Measurements from ENCODE around the gene PROCR.
"Not testable (repeated sequence)": the region's sequence is repeated elsewhere in the genome, so short reads cannot be mapped to it uniquely, and the experiment has no call there.

Gene PROCR

GRCh38 chr20:35174458-35175216 is 2.8 kb downstream of the PROCR start:
- H3K4me3 Mint-ChIP-seq = no peak overlapping the region

GRCh38 chr20:35176132-35176531 is 4.3 kb downstream of the PROCR start:
- Mint-ChIP-seq H3K4me1 (ENCODE audit: low read depth) (peaks cover 12% of the 10 kb centered on the region), H3K27me3 (ENCODE audit: low read depth) (no peaks in the 10 kb centered on the region), H3K36me3 (ENCODE audit: low read depth) (no peaks in the 10 kb centered on the region), H3K4me3 (no peak overlapping the region), H3K9me3 (no peaks in the 10 kb centered on the region), H3K27ac (no peak overlapping the region)

More at GRCh38 chr20:35174458-35175216, 2.8 kb downstream of the PROCR start:
- Mint-ChIP-seq H3K9me3 (no peaks in the 10 kb centered on the region), H3K36me3 (ENCODE audit: low read depth) (no peaks in the 10 kb centered on the region), H3K27ac (no peak overlapping the region), H3K27me3 (ENCODE audit: low read depth) (no peaks in the 10 kb centered on the region), H3K4me1 (ENCODE audit: low read depth) (peaks cover 12% of the 10 kb centered on the region)

- no peaks in the 10 kb centered on the region for H3K9me3 Mint-ChIP-seq
- H3K36me3 Mint-ChIP-seq (ENCODE audit: low read depth) = peaks cover 2% of the 10 kb centered on the region
These were observed 7.7 kb downstream of the PROCR start for GRCh38 chr20:35179292-35180212.

DNA sequence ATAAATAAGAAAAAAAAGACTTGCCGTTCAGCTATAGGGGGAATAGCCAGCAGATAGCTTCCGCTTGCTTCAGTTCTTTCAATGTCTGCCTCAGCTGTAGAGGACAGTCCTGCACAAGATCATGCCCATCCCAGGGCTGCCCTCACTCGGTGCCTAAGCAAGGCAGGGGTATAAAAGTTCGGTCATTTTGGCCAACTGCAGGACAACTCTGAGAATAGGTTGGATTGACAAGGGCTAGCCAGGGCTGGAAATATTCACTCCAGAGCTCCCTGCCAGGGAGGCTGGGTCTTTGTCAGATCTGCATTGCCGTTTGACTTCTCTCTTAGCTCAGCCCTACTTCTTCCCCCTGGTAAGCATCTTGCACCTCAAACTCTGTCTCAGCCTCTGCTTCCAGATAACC is 8.4 kb downstream of the PROCR start:
- Mint-ChIP-seq H3K27me3 (ENCODE audit: low read depth) (no peaks in the 10 kb centered on the region), H3K36me3 (ENCODE audit: low read depth) (peaks cover 2% of the 10 kb centered on the region), H3K27ac (no peak overlapping the region), H3K9me3 (no peaks in the 10 kb centered on the region), H3K4me3 (no peak overlapping the region), H3K4me1 (ENCODE audit: low read depth) (no peaks in the 10 kb centered on the region)

More at GRCh38 chr20:35179292-35180212, 7.7 kb downstream of the PROCR start:
- no peaks in the 10 kb centered on the region for H3K4me1 Mint-ChIP-seq (ENCODE audit: low read depth)
- H3K27me3 Mint-ChIP-seq (ENCODE audit: low read depth) = no peaks in the 10 kb centered on the region
- no peak overlapping the region for H3K27ac Mint-ChIP-seq
- no peak overlapping the region for H3K4me3 Mint-ChIP-seq

GRCh38 chr20:35181731-35182130 is 9.9 kb downstream of the PROCR start:
- H3K27me3 Mint-ChIP-seq (ENCODE audit: low read depth) = no peaks in the 10 kb centered on the region
- no peak overlapping the region for H3K4me3 Mint-ChIP-seq
- no peaks in the 10 kb centered on the region for H3K4me1 Mint-ChIP-seq (ENCODE audit: low read depth)
- peaks cover 2% of the 10 kb centered on the region for H3K36me3 Mint-ChIP-seq (ENCODE audit: low read depth)
- no peak overlapping the region for H3K27ac Mint-ChIP-seq
- no peaks in the 10 kb centered on the region for H3K9me3 Mint-ChIP-seq

DNA sequence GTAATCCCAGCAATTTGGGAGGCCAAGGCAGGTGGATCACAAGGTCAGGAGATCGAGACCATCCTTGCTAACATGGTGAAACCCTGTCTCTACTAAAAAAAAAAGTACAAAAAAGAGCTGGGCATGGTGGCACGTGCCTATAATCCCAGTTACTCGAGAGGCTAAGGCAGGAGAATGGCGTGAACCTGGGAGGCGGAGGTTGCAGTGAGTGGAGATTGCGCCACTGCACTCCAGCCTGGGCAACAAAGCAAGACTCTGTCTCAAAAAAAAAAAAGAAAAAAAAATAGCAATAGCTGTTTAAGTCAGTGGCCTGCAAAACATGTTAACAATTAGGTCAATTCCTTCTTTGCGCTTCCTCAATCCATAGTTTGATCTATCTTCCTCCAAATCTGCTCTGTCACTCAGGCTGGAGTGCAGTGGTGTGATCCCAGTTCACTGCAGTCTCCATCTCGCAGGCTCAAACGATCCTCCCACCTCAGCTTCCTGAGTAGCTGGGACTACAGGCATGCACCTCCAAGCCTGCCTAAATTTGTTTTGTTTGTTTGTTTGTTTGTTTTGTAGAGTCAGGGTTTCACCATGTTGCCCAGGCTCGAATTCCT is 14.9 kb downstream of the PROCR start:
- H3K4me1 Mint-ChIP-seq (ENCODE audit: low read depth); H3K27me3 Mint-ChIP-seq (ENCODE audit: low read depth); H3K9me3 Mint-ChIP-seq; H3K27ac Mint-ChIP-seq; H3K36me3 Mint-ChIP-seq (ENCODE audit: low read depth); H3K4me3 Mint-ChIP-seq: not testable (repeated sequence)

DNA sequence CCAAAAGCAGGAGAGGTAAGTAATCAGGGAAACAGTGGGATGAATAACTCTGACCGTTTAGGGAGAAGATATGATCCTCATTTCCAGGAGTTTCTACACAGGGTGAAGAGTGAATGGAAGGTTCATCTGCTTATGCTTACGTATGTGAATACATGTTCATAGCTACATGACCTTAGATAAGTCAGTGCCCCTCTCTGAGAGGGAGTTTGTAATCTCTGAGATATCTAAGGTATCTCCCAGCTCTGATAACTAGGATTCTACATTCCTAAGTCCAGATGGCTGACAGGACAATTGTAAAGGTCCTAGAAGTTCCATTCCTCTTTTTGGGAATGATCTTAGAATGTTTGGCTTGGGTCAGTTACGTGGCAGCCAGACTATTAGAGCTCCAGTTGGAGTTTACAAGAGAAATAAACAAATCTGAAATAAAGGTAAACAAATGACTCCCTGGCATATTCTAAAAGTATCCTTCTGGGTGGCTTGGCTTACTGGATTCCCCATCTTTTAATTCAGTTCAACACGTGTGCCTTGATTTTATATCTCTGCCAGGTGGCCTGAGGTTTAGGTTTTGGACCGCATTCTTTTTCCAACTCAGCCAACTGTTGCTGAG is 15.8 kb downstream of the PROCR start:
- Mint-ChIP-seq H3K9me3 (no peaks in the 10 kb centered on the region), H3K27me3 (ENCODE audit: low read depth) (no peaks in the 10 kb centered on the region), H3K27ac (no peak overlapping the region), H3K36me3 (ENCODE audit: low read depth) (no peaks in the 10 kb centered on the region), H3K4me3 (no peak overlapping the region), H3K4me1 (ENCODE audit: low read depth) (no peaks in the 10 kb centered on the region)

- not testable (repeated sequence) for H3K27ac Mint-ChIP-seq; H3K4me3 Mint-ChIP-seq; H3K9me3 Mint-ChIP-seq; H3K4me1 Mint-ChIP-seq (ENCODE audit: low read depth); H3K36me3 Mint-ChIP-seq (ENCODE audit: low read depth); H3K27me3 Mint-ChIP-seq (ENCODE audit: low read depth)
These were observed 17.4 kb downstream of the PROCR start for GRCh38 chr20:35189223-35189622.

DNA sequence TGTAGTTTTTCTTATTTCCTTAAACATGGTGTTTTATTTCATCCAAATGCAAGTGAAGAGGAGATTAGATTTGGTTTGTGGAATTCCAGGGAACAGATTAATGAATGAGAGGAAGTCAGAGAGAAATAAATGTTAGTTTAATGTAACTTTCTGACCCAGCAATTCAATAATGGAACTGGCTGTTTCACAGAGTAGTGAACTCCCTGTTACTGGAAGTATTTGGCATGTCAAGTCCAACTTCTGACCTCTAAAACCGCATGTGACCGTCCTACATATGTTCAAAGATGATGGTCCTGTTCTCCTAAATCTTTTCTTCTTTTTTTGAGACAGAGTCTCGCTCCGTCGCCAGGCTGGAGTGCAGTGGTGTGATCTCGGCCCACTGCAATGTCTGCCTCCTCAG is 18.7 kb downstream of the PROCR start:
- Mint-ChIP-seq H3K27ac (no peak overlapping the region), H3K4me3 (no peak overlapping the region), H3K9me3 (peaks cover 6% of the 10 kb centered on the region), H3K4me1 (ENCODE audit: low read depth) (no peaks in the 10 kb centered on the region), H3K27me3 (ENCODE audit: low read depth) (no peaks in the 10 kb centered on the region), H3K36me3 (ENCODE audit: low read depth) (peaks cover 2% of the 10 kb centered on the region)

- Mint-ChIP-seq H3K27me3 (ENCODE audit: low read depth) (no peaks in the 10 kb centered on the region), H3K9me3 (peaks cover 11% of the 10 kb centered on the region), H3K4me3 (no peak overlapping the region), H3K27ac (no peak overlapping the region), H3K4me1 (ENCODE audit: low read depth) (no peaks in the 10 kb centered on the region), H3K36me3 (ENCODE audit: low read depth) (peaks cover 4% of the 10 kb centered on the region)
These were observed 19.7 kb downstream of the PROCR start for GRCh38 chr20:35191419-35192117.

DNA sequence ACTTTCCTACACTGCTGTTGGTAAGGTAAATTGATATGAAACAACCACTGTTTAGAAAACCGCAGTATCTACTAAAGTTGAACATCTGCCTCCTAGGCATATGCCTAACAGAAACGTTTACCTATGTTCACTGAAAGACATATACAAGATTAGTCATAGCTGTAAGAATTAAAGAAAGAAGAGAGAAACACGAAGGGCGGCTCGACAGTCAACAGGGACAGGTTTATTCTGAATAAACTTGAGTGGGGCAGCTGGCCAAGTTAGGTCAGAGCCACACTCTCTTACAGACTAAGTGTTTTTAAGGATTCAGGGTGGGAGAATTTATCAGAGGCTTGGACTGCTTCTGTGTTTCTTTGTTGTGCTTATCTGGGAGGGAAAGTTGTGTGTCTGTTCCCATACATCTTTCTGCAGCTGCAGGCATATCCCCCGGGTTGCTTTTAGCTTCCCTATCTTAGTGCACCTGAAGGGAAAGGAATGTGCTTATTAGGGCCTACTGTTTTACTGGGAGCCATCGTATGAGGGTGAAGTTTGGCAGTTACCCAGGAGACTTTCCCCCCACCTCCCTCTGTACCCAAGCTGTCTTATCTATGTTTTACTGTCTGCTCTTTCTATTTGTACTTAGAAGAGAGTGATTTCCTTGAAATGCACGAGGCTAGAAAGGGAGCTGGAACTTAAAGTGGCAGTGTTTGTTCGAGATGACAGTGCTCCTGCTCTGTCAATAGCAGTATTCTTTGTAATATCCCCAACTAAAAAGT is 20.4 kb downstream of the PROCR start:
- no peaks in the 10 kb centered on the region for H3K27me3 Mint-ChIP-seq (ENCODE audit: low read depth)
- peaks cover 5% of the 10 kb centered on the region for H3K36me3 Mint-ChIP-seq (ENCODE audit: low read depth)
- peaks cover 18% of the 10 kb centered on the region for H3K9me3 Mint-ChIP-seq
- H3K4me3 Mint-ChIP-seq = no peak overlapping the region
- H3K27ac Mint-ChIP-seq = no peak overlapping the region
- no peaks in the 10 kb centered on the region for H3K4me1 Mint-ChIP-seq (ENCODE audit: low read depth)

DNA sequence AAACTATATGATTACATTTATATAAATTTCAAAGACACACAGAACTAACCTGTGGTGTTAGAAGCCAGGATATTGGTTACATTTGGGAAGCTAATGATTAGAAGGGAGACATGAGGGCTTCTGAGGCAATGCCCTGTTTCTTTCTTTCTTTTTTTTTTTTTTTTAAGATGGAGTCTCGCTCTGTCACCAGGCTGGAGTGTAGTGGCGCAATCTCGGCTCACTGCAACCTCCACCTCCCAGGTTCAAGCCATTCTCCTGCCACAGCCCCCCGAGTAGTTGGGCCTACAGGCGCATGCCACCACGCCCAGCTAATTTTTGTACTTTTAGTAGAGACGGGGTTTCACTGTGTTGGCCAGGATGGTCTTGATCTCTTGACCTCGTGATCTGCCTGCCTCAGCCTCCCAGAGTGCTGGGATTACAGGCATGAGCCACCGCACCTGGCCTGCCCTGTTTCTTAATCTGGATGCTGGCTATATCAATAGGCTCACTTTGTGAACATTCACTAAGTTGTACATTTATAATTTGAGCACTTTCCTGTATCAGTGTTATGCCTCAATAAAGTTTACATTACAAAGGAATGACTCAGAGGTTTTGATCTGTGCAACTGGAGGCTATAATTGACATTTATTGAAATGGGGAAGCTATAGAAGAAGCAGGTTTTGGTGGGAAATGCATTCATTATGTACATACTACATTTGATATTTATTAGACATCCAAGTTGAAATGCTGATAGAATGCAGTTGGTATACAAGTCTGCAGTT is 21.3 kb downstream of the PROCR start:
- not testable (repeated sequence) for H3K27me3 Mint-ChIP-seq (ENCODE audit: low read depth)

DNA sequence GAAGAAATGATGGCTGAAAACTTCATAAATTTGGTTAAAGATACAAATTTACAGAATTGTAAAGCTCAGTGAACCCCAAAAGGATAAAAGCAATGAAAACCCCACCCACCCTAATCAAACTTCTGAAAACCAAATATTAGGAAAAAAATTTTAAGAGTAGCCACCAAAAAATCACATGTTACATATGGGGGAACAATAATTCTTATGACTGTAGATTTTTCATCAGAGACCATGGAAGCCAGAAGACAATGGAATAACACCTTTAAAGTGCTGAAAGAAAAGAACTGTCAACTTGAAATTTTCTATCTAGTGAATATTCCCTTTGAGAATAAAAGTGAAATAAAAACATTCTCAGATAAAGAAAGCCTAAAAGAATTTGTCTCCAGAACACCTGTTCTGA is 24.4 kb downstream of the PROCR start:
- no peaks in the 10 kb centered on the region for H3K4me1 Mint-ChIP-seq (ENCODE audit: low read depth)
- H3K4me3 Mint-ChIP-seq = no peak overlapping the region
- peaks cover 23% of the 10 kb centered on the region for H3K9me3 Mint-ChIP-seq
- H3K36me3 Mint-ChIP-seq (ENCODE audit: low read depth) = peaks cover 9% of the 10 kb centered on the region
- no peaks in the 10 kb centered on the region for H3K27me3 Mint-ChIP-seq (ENCODE audit: low read depth)
- H3K27ac Mint-ChIP-seq = no peak overlapping the region

More for the DNA sequence above, 21.3 kb downstream of the PROCR start:
- H3K4me1 Mint-ChIP-seq (ENCODE audit: low read depth); H3K27ac Mint-ChIP-seq; H3K36me3 Mint-ChIP-seq (ENCODE audit: low read depth); H3K4me3 Mint-ChIP-seq: not testable (repeated sequence)
- peaks cover 19% of the 10 kb centered on the region for H3K9me3 Mint-ChIP-seq

Measured in T-helper 1 cell treated with Interleukin-12 subunit alpha and Interleukin-12 subunit beta and Interleukin-4 antibody, amounts not matched to agents 30 μg/mL and 1 μg/mL, for 36 hours (primary cell).